ENCODE data around the gene NEURL3.
A peak's percentile ranks its signal among the peaks of the same experiment; 100 is the strongest.
"Not testable (repeated sequence)": the region's sequence is repeated elsewhere in the genome, so short reads cannot be mapped to it uniquely, and the experiment has no call there.

NEURL3 gene

GRCh38 chr2:96505231-96505889 is at the start of gene NEURL3:
Gene NEURL3 (minus strand): TSS chr2:96505357. CDS start chr2:96505286, 71 bp downstream.
- peak; percentile 12 for DNase-seq

GRCh38 chr2:96554293-96555145 is 49.4 kb upstream of the NEURL3 start:
- DNase-seq = peak; percentile 35

GRCh38 chr2:96553957-96554292 is 48.8 kb upstream of the NEURL3 start:
- DNase-seq = not testable (repeated sequence)

GRCh38 chr2:96553176-96553956 is 48.2 kb upstream of the NEURL3 start:
- DNase-seq = no peak

GRCh38 chr2:96552315-96553175 is 47.4 kb upstream of the NEURL3 start:
- no peak for DNase-seq

- DNase-seq = no peak
Measured at GRCh38 chr2:96551605-96552314, 46.6 kb upstream of the NEURL3 start.

GRCh38 chr2:96550787-96551604 is 45.8 kb upstream of the NEURL3 start:
- DNase-seq = no peak

- peak; percentile 38 for DNase-seq
Measured at GRCh38 chr2:96549967-96550786, 45.0 kb upstream of the NEURL3 start.

GRCh38 chr2:96549466-96549785 is 44.3 kb upstream of the NEURL3 start:
- no peak for DNase-seq

GRCh38 chr2:96548558-96549465 is 43.7 kb upstream of the NEURL3 start:
- no peak for DNase-seq

GRCh38 chr2:96547731-96548171 is 42.6 kb upstream of the NEURL3 start:
- no peak for DNase-seq

- no peak for DNase-seq
Measured at GRCh38 chr2:96547203-96547641, 42.1 kb upstream of the NEURL3 start.

- DNase-seq = no peak
Measured at GRCh38 chr2:96546797-96547196, 41.6 kb upstream of the NEURL3 start.

GRCh38 chr2:96546321-96546720 is 41.2 kb upstream of the NEURL3 start:
- DNase-seq = no peak

- no peak for DNase-seq
Measured at GRCh38 chr2:96542357-96542977, 37.3 kb upstream of the NEURL3 start.

GRCh38 chr2:96541398-96542152 is 36.4 kb upstream of the NEURL3 start:
- DNase-seq = no peak

- DNase-seq = no peak
Measured at GRCh38 chr2:96540136-96540535, 35.0 kb upstream of the NEURL3 start.

All from NCI-H69 (cell line).